GM18873 (cell line): Measurements from ENCODE around the gene VPS16.
"Not testable (repeated sequence)": the region's sequence is repeated elsewhere in the genome, so short reads cannot be mapped to it uniquely, and the experiment has no call there.

Experiments
- ATAC-seq: cut with Tn5 transposase; IDR thresholded peaks from one replicate; pipeline ENCODE4 v1.9.1; 2021; ENCODE audit warnings: mild to moderate bottlenecking, moderate library complexity, moderate number of reproducible peaks; ENCODE audit not compliant: unreplicated experiment, low FRiP score

Gene VPS16

DNA sequence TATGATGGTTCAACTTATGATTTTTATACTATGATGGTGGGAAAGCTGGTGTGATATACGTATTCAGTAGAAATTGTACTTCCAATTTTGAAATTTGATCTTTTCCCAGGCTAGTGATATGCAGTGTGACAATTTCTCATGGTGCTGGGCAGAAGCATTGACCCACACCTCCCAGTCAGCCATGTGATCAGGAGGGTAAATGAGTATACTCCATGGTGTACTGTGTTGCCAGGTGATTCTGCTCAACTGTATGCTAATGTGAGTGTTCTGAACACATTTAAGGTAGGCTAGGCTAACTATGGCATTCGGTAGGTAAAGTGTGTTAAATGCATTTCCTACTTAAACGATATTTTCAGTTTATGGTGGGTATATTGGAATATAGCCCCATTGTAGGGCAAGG is 51.8 kb downstream of the VPS16 start:
- ATAC-seq: no peak

GRCh38 chr20:2894221-2894620 is 53.7 kb downstream of the VPS16 start:
- ATAC-seq: no peak

DNA sequence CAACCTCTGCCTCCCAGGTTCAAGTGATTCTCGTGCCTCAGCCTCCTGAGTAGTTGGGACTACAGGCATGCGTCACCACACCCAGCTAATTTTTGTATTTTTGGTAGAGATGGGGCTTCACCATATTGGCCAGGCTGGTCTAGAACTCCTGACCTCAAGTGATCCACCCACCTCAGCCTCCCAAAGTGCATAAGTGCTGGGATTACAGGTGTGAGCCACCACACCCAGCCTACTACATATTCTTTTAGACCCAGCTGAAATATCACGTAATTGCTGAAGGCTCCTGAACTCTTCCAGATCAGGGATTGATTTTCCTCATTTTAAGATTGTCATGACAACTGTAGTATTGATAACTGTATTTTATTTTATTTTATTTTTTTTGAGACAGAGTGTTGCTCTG is 54.6 kb downstream of the VPS16 start:
- not testable (repeated sequence) for ATAC-seq

- ATAC-seq: no peak
Observed at GRCh38 chr20:2899243-2899642, 58.7 kb downstream of the VPS16 start.

DNA sequence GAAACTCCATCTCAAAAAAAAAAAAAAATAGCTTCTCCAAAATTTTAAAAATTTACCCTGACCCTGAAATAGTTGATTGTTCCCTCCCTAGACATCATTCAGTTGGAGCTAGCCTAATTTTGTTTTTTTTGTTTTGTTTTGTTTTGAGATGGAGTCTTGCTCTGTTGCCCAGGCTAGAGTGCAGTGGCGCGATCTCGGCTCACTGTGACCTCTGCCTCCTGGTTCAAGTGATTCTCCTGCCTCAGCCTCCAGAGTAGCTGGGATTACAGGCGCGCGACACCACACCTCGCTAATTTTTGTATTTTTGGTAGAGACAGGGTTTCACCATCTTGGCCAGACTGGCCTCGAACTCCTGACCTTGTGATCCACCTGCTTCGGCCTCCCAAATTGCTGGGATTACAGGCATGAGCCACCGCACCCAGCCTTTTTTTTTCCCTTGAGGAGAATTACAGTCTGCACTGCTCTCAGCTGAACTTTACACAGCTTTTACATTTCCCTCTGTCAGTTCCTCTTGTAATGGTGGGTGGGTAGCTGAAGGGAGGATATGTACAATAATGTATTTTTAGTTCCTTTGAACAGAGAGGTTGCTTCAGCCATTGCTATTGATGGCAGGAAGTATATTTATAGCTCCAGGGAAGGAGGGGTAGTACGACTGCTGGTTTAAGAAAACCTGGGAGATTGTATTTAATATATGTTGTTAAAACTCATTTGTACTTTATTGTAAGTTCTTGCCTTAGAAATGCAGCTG is 60.5 kb downstream of the VPS16 start:
- ATAC-seq: no peak

DNA sequence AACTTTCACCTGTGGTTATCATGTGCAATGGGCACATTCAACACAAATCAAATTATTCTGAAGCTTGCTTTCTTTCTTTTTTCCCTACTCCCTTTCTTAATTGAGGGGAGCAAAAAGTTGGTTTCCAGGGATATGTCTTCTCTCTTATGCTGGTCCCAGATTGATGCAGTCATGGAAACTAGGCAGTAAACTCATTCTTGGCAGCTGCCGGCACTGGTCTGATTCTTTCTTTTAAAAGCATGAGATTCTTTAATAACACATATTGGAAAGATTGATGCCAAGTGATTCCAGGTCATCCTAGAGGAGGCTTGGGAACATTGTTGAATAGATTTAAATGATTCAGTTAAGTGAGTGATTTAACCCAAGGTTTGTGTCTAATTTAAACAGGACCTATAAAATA is 61.7 kb downstream of the VPS16 start:
- ATAC-seq: no peak

DNA sequence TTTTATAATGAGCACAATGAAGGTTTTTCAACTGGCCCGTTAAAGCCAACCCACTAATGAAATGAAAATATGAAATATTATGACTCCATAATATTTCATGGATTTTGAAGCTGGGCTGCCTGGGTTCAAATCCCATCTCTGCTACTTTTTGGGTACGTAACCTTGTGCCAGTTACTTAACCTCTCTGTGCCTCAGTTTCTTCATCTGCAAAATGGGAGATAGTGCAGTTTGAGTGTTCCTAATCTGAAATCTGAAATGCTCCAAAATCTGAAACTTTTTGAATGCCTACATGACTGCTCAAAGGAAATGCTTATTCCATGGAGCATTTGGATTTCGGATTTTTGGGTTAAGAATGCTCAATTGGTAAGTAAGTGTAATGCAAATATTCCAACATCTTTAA is 62.3 kb downstream of the VPS16 start:
- ATAC-seq: no peak

DNA sequence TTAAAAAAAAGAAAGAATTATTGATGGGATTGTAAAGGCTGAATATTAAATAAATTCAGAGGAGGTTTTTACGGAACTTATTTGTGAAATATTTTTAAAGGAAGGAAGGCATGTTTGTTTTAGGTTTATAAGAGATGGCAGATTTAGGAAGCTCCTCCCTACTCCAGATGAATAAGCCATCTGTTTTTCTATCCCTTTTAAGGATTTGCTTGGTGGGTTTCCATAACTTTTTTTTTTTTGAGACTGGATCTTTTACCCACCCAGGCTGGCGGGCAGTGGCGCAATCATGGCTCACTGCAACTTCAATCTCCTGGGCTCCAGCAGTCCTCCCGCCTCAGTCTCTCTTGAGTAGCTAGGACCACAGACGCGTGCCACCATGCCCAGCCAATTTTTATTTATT is 63.1 kb downstream of the VPS16 start:
- no peak for ATAC-seq

GRCh38 chr20:2907519-2907918 is 67.0 kb downstream of the VPS16 start:
- no peak for ATAC-seq

- ATAC-seq: no peak
Observed at GRCh38 chr20:2909953-2910352, 69.4 kb downstream of the VPS16 start.

GRCh38 chr20:2911200-2911599 is 70.7 kb downstream of the VPS16 start:
- no peak for ATAC-seq

- ATAC-seq: no peak
Observed at GRCh38 chr20:2914160-2914559, 73.6 kb downstream of the VPS16 start.
